Activated T-helper 1 cell treated with Interleukin-2 at 50 U/mL for 16 hours (primary cell): Measurements from ENCODE around the gene SLC24A4.

Source experiments
- DNase-seq: peaks from one replicate; pipeline ENCODE4 v3.0.0-alpha.2; 2020; ENCODE audit warnings: low read depth

Gene SLC24A4

DNA sequence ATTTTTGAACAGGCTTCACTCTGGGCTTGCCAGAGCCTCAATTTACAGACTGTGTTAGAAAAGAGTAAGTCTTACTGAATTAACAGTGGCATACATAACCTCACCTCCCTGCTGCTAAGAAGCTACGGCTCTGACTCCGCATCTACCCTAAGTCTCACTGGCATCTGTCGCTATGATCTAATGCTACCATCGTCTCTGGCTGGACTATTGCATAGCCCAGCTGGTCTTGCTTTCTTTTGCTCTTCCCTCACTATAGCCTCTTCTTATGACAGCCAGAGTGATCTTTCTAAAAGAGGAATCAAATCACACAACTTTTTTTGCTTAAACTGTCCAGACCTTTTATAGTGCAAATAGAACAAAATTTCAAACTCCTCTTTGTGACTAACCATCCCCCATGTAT, 81.1 kb downstream of the SLC24A4 start:
- no peak for DNase-seq

DNA sequence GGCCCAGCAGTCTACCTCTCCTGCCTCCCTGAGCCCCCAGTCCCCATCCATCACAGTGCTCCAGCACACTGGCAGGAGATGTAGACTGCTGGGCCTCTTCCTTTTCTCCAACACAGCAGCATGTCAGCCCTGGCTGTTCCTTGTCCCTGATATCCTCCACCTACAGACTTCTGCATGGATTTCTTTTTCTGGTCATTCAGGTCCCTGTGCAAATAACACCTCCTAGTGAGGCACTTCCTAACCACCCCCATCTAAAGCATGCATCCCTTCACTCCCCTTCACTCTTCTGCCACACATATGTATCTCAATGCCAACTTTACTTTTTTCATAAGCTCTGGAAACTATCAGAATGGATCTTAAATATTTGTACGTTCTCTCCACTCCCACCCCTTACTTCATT, 81.5 kb downstream of the SLC24A4 start:
- no peak for DNase-seq

DNA sequence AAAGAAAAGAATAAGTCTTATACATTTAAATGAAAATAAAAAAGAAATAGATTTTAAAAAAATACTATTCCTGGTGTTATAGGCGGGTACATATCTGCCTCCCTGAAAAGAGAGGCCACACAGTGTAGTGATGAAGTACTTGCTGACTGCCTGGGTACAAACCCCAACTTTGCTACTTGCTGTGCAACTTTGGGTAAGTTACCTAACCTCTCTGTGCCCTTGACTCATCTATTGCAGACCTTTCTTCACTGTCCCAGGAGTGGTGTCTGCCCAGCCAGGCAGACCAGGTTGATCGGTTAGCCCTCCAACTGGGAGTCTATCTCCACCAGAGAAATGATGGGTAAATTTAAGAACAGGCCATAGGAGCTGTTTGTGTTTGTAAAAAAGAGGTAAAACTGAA, 82.0 kb downstream of the SLC24A4 start:
- no peak for DNase-seq

DNA sequence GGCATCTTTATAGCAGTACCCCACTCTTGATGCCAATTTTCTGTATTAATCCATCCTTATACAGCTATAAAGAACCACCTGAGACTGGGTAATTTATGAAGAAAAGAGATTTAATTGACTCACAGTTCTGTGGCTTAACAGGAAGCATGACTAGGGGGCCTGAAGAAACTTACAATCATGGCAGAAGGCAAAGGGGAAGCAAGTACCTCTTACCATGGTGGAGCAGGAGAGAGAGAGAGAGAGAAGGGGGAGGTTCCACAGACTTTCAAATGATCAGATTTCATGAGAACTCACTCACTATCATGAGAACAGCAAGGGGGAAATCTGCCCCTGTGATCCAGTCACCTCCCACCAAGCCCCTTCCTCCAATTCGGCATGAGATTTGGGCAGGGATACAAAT, 84.4 kb downstream of the SLC24A4 start:
- DNase-seq, result no peak

DNA sequence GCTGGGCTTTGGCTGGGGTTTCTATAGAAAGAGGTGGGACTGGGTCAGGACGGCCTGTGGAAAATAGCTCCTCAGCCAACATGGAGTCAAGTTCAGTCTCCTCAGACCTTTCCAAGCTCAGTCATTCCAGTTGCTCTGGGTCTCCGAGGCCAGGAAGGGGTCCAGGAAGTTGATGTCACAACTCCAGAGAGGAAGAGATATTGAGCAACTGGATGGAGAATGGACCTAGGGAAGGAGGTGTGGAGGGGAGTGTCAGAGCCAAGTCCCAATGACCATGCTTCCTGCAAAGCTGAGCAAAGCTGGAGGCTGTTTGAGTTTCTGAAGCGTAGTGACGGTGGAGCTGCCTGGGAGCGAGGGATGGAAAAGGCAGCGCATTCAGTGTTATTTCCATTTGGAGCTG, 86.1 kb downstream of the SLC24A4 start:
- no peak for DNase-seq

DNA sequence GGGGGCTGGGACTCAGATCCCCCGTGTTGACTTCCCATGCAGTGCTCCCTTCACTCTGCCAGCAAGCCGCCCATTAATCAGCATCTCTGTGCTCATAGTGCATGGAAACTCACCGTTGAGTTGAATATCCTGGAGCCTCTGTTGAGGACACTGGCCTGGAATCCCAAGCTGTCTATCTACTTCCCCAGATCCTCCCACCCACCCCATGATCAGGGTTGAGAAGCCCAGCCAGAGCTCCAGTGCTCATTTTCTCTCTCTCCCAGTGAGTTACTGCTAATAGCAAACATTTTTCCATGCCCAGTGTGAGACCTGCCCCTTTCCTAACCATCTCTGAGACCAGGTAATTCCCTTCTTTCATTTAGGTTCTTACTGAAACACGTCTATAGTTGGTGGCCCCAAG, 88.2 kb downstream of the SLC24A4 start:
- DNase-seq, result no peak

DNA sequence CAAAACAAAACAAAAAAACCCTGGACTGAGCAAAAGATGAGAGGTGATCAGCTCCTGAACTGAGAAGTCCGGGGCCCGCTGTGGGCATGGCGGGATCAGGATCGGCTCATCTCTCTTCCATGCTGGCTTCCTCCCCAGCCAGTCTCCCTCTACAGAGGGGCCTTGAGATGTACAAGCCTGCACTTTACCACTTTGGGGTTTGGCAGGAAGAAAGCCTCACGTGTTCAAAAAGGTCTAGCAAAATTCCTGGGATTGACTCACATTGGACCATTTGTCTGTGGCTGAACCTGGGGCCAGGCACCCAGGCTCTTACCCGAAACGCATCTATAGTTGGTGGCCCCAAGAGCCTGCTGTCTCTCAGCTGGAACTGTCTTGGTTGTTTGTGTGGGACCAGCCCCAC, 89.0 kb downstream of the SLC24A4 start:
- DNase-seq, result no peak

DNA sequence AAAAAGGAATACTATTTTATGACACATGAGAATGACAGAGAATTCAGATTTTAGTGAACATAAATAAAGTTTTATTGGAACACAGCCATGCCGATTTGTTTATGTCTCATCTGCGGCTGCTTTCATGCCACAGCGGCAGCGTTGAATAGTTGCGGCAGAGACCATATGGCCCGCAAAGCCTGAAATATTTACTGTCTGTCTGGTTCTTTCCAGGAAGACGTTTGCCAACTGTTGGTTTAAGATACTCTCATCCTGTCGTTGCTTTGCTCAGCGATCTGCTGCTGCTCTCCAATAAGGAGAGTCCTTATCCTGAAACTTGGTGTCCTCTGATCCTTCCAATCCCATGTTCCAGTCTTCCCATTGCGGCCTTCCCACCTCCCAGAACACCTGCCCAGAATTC, 89.9 kb downstream of the SLC24A4 start:
- DNase-seq, result no peak

DNA sequence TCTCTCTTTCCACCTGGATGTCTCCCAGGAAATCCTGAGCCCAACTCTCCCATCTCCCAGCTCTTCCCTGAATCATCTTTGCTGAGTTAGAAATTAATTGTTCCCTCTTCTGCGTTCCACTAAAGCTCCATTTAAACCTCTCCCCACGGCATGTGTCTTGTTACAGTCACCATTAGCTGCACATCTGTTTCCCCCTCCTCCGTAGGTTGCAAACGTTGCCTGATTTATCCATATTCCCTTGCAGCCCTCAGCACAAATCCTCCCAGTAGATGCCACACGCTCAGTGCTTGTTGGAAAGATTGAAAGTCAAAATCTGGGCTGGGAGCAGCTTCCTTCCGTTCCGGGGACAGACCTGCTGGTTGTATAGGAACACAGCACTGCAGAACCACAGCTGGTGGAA, 90.4 kb downstream of the SLC24A4 start:
- DNase-seq, result no peak

DNA sequence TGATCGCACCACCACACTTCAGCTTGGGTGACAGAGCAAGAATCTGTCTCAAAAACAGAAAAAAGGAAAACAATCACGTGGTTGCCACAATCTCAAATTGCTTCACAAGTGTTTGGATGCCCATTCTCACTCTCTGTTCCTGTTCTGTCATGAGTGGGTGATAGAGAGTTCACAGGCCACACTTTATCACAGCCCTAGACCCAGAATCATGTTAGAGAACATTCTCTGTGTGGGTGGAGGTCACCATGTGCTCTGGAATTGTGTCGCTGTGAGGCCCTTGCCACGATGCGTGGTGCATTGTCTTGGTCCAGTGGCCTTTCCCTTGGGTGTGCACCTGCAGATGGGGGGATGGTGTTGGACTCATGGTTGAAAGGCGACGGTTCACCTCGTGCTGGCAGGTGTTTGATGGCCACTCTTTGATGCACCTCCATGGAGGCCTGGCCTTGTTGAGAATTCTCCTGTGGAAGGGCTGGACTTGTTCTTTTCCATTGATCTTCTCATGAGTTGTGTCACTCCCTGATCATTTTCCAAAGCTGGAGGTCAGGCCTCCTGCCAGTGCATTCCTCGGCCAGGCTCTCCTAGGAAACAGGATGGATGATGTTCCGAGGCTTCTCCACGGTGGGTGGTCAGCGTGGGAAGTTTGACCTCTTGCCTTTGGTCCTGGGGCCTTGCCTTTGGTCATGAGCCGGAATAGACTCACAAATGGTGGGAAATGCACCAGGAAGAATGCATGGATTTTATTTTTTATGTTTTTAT, 91.9 kb downstream of the SLC24A4 start:
- DNase-seq, result no peak

DNA sequence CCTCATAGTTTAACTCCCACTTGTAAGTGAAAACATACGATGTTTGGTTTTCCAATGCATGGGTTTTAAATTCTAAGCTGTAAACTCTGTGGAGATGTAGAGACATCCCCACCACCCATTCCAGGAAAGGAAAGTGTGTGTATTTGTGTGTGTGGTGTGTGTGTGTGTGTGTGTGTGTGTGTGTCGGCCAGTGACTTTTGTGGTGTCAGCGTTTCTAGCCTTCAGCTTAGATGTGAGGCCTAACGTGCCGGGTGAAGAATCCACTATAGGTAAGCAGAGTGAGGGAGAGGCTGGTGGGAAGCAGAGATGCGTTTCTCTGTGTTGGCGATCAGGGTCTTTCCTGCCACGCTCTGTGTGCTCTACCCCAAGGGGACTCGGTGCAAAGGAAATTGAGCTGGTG, 93.0 kb downstream of the SLC24A4 start:
- no peak for DNase-seq

DNA sequence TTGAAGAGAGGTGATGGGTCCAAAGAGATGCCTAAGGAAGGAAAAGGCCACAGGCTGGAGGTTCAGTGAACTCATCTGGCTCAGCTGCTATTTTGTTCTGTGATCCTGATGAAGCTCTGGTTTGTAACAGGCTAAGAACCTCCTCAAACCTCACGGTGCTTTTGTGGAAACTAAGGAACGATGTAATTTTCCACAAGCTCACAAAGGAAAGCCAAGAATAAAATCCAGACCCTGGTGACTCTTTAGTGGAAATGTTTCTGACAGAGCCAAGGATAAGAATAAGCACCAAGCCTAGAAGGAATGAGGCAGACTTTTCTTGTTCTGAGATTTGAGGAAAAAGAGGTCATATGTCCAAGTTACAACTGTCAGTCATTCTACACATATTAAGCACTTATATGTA, 93.6 kb downstream of the SLC24A4 start:
- no peak for DNase-seq

DNA sequence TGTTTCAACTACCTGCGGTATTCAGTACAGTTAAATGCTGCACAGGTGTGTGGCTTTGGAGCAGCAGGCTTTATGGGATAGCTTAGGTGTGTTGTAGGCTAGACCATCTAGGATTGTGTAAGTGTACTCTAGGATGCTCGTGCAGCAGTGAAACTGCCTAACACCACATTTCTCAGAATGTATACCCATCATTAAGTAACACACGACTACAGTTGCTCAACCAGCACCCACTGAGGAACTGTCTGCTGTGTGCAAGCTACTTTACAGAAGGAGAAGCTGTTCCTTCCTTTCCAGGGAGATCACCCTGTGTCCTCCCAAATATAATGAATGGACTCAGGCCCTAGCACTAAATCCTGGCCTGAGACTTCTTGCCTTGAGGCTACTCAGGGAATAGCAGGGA, 94.8 kb downstream of the SLC24A4 start:
- DNase-seq, result no peak

DNA sequence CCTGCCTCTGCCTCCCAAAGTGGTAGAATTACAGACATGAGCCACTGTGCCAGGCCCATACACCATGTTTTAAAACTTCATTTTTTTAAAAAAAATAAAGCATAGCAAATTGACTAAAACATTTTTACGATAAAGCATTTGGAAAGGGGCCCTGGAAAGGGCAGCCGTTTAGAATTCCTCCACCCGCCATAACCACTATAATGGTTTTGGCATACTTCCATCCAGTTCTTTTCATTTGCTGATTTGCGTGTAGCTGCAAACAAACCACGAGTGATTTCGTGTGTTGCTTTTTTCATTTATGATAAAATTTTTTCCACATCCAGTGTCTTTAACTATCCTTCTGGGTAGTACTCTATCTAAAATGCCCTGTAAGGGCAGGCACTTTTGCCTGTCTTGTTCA, 98.8 kb downstream of the SLC24A4 start:
- DNase-seq, result no peak

DNA sequence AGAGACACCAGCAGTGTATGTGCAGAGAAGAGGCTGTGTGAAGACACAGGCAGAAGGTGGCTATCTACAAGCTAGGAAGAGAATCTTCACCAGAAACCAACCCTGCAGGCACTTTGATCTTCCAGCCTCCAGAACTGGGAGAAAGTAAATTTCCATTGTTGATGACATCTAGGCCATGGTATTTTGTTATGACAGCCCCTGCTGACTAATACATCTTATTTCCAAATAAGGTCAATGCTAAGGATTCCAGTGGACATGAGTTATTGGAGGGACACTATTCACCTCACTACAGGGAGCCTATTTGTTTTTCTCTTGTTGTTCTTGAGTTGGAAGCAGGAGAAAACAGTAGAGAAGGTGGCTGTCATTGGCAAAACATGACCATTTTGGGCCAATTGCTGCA, 102.1 kb downstream of the SLC24A4 start:
- no peak for DNase-seq

DNA sequence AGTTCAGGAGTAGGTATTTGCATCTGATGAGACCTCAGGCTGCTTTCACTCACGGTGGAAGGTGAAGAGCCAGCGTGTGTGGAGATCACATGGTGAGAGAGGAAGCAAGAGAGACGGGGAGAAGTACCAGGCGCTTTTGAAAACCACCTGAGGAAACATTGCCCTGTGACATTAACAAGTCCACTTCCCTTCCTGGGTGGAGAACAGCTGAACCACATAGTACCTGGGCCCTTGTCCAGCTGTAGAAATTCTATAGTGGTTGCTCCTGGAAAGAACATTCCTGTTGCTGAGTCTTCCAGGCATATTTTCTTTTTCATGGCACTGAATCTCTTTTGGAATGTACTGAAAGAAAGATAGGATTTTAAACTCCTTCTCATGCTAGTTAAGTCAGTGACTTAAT, 103.3 kb downstream of the SLC24A4 start:
- no peak for DNase-seq

DNA sequence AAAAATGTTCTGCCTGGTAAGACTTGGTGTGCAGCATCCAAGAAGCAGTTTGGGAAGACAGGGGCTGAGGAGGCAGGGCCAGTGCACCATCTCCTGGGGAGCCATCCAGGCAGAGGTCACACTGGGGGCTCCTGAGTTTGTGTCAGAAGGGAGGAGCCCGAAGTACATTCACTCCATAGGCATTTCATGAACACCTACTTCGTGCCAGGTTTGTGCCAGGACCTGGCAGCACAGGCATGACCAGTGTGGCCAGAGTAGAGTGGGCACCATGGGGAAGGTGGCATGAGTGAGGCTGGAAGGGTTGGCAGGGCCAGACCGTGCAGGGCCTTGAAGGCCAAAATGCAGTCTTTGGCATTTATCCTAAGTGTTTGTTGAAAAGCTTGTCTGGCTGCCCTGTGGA, 104.1 kb downstream of the SLC24A4 start:
- no peak for DNase-seq

DNA sequence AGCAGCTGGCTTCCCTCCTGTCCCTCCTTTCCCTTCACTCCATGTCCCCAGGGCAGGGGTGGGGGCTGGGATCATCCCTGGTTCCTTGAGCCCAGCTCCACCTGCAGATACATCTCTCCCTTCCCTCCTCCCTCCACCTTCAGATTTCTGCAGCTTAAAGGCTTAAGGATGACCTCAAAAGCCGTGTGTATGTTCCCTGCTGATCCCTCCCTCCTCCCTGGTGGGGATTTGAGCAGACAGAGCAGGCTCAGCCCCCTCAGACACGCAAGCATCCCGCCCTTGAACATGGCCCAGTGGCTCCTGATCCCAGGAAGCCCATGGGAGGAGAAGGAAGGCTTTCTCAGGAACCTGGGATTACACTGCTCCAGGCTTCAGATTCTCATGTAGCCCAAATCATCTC, 107.7 kb downstream of the SLC24A4 start:
- DNase-seq, result no peak

DNA sequence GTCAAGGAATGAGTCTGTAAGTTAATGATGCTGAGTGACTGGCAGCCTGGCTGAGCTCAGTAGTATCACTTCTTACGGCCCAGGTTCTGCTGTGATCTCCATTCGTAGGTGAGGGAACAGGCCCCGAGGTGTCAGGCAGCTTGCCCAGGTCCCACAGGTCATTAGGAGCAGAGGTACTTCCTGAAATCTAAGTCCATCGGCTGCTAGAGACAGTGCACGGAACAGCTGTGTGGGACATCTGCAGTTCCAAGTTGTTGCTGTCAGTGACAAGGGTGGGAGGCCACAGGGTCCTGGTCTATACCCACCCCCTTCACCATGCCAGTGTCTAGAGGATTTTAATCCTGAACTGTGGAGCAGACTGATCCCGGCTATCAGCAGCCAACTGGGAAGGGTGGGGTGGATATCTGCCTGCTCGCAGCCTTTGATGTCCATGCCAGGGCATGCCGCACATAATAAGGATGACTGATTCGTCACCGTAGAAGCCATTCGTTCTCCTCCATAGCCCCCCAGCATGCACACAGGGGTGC, 108.3 kb downstream of the SLC24A4 start:
- no peak for DNase-seq

DNA sequence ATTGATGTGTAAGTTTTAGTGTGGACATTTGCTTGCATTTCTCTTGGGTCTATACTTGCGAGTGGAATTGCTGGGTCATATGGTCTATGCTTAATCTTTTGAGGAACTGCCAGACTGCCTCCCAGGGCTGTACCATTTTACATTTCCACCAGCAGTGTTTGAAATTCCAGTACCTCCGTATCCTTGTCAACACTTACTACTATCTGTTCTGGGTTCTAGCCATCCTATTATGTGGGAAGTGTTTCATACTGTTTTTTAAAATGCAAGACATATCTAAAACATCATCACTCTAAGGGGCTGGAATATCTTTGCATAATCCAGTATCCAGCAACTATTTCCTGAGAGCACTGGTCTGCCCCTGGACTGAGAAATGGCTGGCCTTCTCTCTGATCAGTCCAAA, 110.4 kb downstream of the SLC24A4 start:
- DNase-seq, result no peak

DNA sequence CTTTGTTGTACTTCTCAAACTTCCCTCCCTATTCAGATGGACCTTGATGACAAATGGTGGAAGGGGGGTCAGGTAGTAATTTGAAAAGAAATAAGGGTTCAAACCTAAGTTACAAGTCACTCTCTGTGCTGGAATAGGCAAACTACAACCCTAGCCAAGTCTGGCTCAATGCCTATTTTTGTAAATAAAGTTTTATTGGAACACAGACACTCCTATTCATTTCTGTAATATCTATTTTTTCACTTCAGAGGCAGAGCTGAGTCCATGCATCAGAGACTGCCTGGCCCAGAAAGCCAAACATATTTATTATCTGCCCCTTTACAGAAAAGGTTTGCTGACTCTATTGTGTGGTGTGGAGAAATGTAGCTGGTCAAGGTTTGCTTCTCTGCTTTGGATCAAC, 112.2 kb downstream of the SLC24A4 start:
- DNase-seq, result no peak

DNA sequence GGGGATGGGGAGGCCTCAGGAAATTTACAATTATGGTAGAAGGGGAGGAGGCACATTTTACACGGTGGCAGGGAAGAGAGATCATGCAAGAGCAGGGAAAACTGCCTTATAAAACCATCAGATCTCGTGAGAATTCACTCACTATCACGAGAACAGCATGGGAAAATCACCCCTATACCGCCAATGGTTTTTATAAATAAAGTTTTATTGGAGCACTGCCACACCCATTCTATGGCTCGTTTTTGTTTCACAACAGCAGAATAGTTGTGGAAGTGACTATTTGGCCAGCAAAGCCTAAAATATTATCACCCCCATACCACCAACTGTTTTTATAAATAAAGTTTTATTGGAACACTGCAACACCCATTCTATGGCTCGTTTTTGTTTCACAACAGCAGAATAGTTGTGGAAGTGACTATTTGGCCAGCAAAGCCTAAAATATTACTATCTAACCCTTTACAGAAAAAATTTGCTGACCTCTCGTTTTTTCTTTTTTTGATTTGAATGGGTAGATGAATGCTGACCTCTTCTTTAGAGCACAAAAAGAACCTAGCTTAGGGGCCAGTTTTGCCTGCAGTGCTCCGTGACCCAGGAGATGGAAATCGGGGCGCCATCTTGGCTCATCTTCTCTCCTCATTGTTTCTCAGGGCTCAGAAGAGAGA, 113.3 kb downstream of the SLC24A4 start:
- no peak for DNase-seq

DNA sequence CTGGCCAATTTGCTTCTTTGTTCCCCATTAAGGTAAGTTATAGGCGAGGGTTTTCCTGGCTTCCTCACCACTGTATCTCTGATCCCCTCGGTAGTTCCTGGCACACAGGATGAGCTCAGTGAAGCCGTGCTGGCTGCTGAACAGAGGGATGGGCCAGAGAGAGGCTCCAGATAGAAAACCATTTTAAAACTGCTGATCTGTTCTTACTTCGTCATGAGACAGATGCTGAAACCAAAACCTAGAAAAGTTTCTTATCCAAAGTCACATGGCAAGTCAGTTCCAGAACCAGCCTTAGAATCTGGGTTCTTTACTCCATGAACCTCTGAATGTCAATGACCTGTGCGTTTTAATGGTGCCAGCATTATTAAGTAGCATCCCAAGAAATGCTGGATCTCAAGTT, 114.3 kb downstream of the SLC24A4 start:
- no peak for DNase-seq

DNA sequence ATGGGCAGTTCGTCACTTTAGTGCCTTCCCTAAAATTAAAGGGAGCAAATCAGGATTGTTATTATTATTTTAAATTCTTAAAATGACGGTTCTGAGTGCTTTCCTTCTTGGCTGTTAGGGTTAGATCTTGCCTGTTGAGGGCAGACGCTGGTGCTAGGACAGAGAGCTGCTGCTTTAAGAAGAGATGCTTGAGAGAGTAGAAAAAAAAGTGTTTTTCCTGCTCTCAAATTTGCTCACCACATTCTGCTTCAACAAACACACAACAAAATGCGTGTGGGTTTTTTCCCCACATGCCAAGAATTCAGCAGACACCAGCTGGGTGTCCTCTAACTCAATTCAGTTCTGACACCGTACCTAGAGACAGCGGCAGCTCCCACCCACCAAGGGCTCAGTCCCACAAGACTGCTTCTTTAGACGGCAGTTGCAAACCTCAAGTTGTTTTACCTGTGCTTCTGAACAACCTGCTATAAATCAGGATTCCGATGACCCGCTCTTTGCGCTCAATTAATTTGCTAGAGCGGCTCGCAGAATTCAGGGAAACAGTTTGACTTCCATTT, 114.8 kb downstream of the SLC24A4 start:
- DNase-seq, result no peak
